Stimulated activated CD8-positive, alpha-beta memory T cell treated with anti-CD3 and anti-CD28 coated beads, Interleukin-12 subunit alpha, Interleukin-12 subunit beta, amount 100 ng/mL, for 24 hours (primary cell): ENCODE data around the gene INVS.
"Not testable (repeated sequence)": the region's sequence is repeated elsewhere in the genome, so short reads cannot be mapped to it uniquely, and the experiment has no call there.

Experiments
- DNase-seq: peaks from one replicate; pipeline ENCODE4 v3.0.0-alpha.2; 2020; ENCODE audit errors: extremely low read depth

INVS gene

GRCh38 chr9:100322954-100323536 lies 224.0 kb downstream of the INVS start:
- DNase-seq, result no peak

DNA sequence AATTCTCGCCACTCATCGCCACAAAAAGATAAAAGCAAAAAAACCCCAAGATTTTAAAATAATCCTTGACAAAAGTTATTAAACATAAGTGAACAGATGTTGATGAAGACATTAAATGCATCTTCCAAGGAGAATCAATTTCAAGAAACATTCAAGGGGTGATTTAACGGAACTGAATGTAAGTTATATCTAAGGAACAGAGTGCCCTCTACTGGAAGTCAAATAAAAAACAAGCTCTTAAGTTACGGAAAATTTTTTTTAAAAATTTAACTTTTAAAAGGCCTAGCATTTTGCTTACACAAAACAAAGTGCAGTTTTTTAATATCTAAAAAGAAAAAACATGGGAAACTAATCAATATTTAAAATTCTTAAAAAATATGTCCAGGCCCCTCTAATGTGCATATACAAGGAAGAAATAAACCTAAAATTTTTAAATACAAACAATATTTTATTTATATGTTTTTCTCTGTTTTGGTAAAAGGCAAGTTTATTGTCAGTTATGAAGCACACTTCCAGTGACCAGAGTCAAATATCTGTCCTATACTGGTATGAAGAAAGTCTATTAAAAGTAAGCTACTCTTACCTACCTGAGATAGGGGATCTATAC lies 225.7 kb downstream of the INVS start:
- DNase-seq, result no peak

DNA sequence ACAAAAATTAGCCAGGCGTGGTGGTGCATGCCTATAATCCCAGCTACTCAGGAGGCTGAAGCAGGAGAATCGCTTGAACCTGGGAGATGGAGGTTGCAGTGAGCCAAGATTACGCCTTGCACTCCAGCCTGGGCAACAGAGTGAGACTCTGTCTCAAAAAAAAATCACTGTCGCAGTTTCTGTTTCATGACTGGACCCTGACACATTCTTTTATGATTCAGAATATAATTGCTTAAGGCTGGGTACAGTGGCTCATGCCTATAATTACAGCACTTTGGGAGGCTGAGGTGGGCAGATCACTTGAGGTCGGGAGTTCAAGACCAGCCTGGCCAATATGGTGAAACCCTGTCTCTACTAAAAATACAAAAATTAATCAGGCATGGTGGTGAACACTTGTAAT lies 239.7 kb downstream of the INVS start:
- DNase-seq, result not testable (repeated sequence)

- DNase-seq, result no peak
Measured at GRCh38 chr9:100340224-100340623, 241.2 kb downstream of the INVS start.

DNA sequence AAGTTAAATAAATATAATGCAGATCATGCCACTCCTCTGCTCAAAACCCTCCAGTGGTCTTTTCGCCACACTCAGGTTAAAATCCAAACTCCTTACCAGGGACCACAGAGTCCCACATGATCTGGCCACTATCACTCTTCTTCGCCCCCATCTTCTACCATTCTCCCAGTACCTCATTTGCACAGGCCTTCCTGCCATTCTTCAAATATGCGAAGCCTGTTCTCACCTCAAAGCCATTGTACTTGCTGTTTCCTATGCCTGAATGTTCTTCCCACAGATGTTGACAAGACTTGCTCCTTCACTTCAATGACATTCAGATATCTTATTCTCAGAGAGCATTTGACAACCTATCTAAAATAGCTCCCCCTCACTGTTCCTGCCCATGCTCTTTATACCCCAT lies 242.8 kb downstream of the INVS start:
- DNase-seq, result no peak

GRCh38 chr9:100346836-100347235 lies 247.8 kb downstream of the INVS start:
- DNase-seq, result no peak

DNA sequence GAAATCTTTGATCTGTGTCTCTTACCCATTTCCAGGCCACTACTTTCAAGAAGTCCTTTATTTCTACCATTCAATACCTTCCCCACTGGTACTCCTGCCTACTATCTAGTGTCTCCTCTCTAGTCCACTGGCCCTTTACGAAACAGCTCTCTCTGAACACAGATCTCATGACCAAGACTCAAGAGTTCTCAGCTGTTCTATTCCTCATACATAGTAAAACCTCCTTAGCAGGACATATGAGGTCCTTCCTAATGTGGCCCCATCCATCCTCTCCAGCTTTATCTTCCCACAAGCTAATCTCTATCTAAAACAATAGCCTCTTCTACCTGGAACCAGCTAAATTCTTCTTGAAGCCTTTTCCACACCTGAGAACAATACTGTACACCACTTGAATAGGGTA lies 251.1 kb downstream of the INVS start:
- DNase-seq, result no peak
